Measurements from ENCODE around the gene SRSF8.

DNA sequence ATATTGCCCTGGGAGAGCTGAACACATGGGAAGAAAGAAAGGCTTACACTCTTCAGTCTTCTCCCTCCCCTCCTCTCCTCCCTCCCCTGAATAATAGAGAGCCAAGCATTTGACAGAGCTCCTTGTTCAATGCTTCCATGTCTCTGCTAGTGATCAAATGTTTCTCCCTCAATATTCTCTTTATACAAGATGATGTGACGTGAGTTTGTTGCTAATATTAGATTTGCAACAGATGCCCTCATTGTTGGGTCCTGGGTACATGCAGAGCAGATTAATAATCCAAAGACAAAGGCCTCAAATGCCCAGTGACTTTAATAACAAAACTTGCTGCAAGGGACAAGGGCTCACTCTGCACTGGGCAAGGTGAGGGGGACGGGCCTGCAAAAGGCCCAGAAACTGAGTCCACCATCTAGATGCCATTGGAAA is 15.9 kb downstream of the SRSF8 start:
- TF ChIP-seq, protein P1, sequence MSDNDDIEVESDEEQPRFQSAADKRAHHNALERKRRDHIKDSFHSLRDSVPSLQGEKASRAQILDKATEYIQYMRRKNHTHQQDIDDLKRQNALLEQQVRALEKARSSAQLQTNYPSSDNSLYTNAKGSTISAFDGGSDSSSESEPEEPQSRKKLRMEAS (IDR thresholded peaks at IDR 0.05), result no peak
- TF ChIP-seq YY1 (IDR thresholded peaks at IDR 0.05; ENCODE audit: low read depth) (no peak), RAD21 (IDR thresholded peaks at IDR 0.05; ENCODE audit: low read depth) (no peak), ZBTB7A (IDR thresholded peaks at IDR 0.05; ENCODE audit: low read depth) (no peak), FOXM1 (IDR thresholded peaks at IDR 0.05; ENCODE audit: borderline replicate concordance, low read depth) (no peak)
- TF ChIP-seq, protein P2, sequence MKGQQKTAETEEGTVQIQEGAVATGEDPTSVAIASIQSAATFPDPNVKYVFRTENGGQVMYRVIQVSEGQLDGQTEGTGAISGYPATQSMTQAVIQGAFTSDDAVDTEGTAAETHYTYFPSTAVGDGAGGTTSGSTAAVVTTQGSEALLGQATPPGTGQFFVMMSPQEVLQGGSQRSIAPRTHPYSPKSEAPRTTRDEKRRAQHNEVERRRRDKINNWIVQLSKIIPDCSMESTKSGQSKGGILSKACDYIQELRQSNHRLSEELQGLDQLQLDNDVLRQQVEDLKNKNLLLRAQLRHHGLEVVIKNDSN (IDR thresholded peaks at IDR 0.05), result no peak
- TF ChIP-seq, protein P3, sequence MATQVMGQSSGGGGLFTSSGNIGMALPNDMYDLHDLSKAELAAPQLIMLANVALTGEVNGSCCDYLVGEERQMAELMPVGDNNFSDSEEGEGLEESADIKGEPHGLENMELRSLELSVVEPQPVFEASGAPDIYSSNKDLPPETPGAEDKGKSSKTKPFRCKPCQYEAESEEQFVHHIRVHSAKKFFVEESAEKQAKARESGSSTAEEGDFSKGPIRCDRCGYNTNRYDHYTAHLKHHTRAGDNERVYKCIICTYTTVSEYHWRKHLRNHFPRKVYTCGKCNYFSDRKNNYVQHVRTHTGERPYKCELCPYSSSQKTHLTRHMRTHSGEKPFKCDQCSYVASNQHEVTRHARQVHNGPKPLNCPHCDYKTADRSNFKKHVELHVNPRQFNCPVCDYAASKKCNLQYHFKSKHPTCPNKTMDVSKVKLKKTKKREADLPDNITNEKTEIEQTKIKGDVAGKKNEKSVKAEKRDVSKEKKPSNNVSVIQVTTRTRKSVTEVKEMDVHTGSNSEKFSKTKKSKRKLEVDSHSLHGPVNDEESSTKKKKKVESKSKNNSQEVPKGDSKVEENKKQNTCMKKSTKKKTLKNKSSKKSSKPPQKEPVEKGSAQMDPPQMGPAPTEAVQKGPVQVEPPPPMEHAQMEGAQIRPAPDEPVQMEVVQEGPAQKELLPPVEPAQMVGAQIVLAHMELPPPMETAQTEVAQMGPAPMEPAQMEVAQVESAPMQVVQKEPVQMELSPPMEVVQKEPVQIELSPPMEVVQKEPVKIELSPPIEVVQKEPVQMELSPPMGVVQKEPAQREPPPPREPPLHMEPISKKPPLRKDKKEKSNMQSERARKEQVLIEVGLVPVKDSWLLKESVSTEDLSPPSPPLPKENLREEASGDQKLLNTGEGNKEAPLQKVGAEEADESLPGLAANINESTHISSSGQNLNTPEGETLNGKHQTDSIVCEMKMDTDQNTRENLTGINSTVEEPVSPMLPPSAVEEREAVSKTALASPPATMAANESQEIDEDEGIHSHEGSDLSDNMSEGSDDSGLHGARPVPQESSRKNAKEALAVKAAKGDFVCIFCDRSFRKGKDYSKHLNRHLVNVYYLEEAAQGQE (IDR thresholded peaks at IDR 0.05; ENCODE audit: low read depth), result no peak
